ENCODE data around the gene TBC1D22A. TPM values are rescaled to one million over a fixed set of nuclear protein-coding genes. Genes with fewer than 3 reads are reported as not detected.

Gene TBC1D22A
- total RNA-seq, 1 donor, result 17.7 TPM

GRCh38 chr22:46783721-46784120 is 21.3 kb downstream of the TBC1D22A start:
- Histone ChIP-seq H3K4me3 (ENCODE audit: insufficient read depth, low read length) (no peak overlapping the region), H3K79me2 (ENCODE audit: insufficient read depth, low read length) (peaks cover 85% of the 10 kb centered on the region), H3K27ac (ENCODE audit: low read depth, low read length) (no peak overlapping the region), H3K9me3 (ENCODE audit: low read depth, low read length) (no peaks in the 10 kb centered on the region), H3K4me1 (ENCODE audit: insufficient read depth, low read length) (no peaks in the 10 kb centered on the region), H3K36me3 (ENCODE audit: insufficient read depth, low read length) (no peaks in the 10 kb centered on the region), H2AFZ (ENCODE audit: low read length) (no peak overlapping the region), H3K27me3 (ENCODE audit: insufficient read depth, low read length) (no peaks in the 10 kb centered on the region), H4K20me1 (ENCODE audit: insufficient read depth, low read length) (peaks cover 33% of the 10 kb centered on the region), H3K4me2 (ENCODE audit: insufficient read depth, low read length) (no peak overlapping the region)
- TF ChIP-seq CTCF (IDR thresholded peaks at IDR 0.05; ENCODE audit: extremely low read depth, low read depth, low read length), result no peak
- no peak for DNase-seq (ENCODE audit: insufficient read length, low spot score, missing footprints)

- no peak overlapping the region for H2AFZ ChIP-seq (ENCODE audit: low read length)
- peaks cover 16% of the 10 kb centered on the region for H3K4me1 ChIP-seq (ENCODE audit: insufficient read depth, low read length)
- TF ChIP-seq CTCF (IDR thresholded peaks at IDR 0.05; ENCODE audit: extremely low read depth, low read depth, low read length), result no peak
- no peak overlapping the region for H3K4me2 ChIP-seq (ENCODE audit: insufficient read depth, low read length)
- H3K27me3 ChIP-seq (ENCODE audit: insufficient read depth, low read length), result no peaks in the 10 kb centered on the region
- peak; percentile 45 for DNase-seq (ENCODE audit: insufficient read length, low spot score, missing footprints)
- peaks cover 70% of the 10 kb centered on the region for H3K79me2 ChIP-seq (ENCODE audit: insufficient read depth, low read length)
- H3K27ac ChIP-seq (ENCODE audit: low read depth, low read length), result no peak overlapping the region
- no peak overlapping the region for H3K4me3 ChIP-seq (ENCODE audit: insufficient read depth, low read length)
- no peaks in the 10 kb centered on the region for H3K9me3 ChIP-seq (ENCODE audit: low read depth, low read length)
- H4K20me1 ChIP-seq (ENCODE audit: insufficient read depth, low read length), result peaks cover 15% of the 10 kb centered on the region
- peaks cover under 1% of the 10 kb centered on the region for H3K36me3 ChIP-seq (ENCODE audit: insufficient read depth, low read length)
These were observed 26.2 kb downstream of the TBC1D22A start for GRCh38 chr22:46788441-46789172.

GRCh38 chr22:46789992-46790391 is 27.5 kb downstream of the TBC1D22A start:
- no peaks in the 10 kb centered on the region for H3K27me3 ChIP-seq (ENCODE audit: insufficient read depth, low read length)
- H3K4me1 ChIP-seq (ENCODE audit: insufficient read depth, low read length), result peaks cover 16% of the 10 kb centered on the region
- no peak overlapping the region for H3K4me2 ChIP-seq (ENCODE audit: insufficient read depth, low read length)
- no peak overlapping the region for H2AFZ ChIP-seq (ENCODE audit: low read length)
- H3K36me3 ChIP-seq (ENCODE audit: insufficient read depth, low read length), result peaks cover 7% of the 10 kb centered on the region
- peaks cover 9% of the 10 kb centered on the region for H4K20me1 ChIP-seq (ENCODE audit: insufficient read depth, low read length)
- H3K9me3 ChIP-seq (ENCODE audit: low read depth, low read length), result no peaks in the 10 kb centered on the region
- H3K27ac ChIP-seq (ENCODE audit: low read depth, low read length), result no peak overlapping the region
- no peak for TF ChIP-seq CTCF (IDR thresholded peaks at IDR 0.05; ENCODE audit: extremely low read depth, low read depth, low read length)
- H3K4me3 ChIP-seq (ENCODE audit: insufficient read depth, low read length), result no peak overlapping the region
- peaks cover 65% of the 10 kb centered on the region for H3K79me2 ChIP-seq (ENCODE audit: insufficient read depth, low read length)
- no peak for DNase-seq (ENCODE audit: insufficient read length, low spot score, missing footprints)

GRCh38 chr22:46791201-46791731 is 28.8 kb downstream of the TBC1D22A start:
- H3K4me2 ChIP-seq (ENCODE audit: insufficient read depth, low read length), result peak overlapping the region; percentile 85
- peaks cover 61% of the 10 kb centered on the region for H3K79me2 ChIP-seq (ENCODE audit: insufficient read depth, low read length)
- H3K4me1 ChIP-seq (ENCODE audit: insufficient read depth, low read length), result peaks cover 16% of the 10 kb centered on the region
- H3K4me3 ChIP-seq (ENCODE audit: insufficient read depth, low read length), result peak overlapping the region; percentile 67
- no peaks in the 10 kb centered on the region for H3K9me3 ChIP-seq (ENCODE audit: low read depth, low read length)
- peaks cover 7% of the 10 kb centered on the region for H3K36me3 ChIP-seq (ENCODE audit: insufficient read depth, low read length)
- H3K27me3 ChIP-seq (ENCODE audit: insufficient read depth, low read length), result no peaks in the 10 kb centered on the region
- peaks cover 8% of the 10 kb centered on the region for H4K20me1 ChIP-seq (ENCODE audit: insufficient read depth, low read length)
- peak overlapping the region; percentile 95 for H3K27ac ChIP-seq (ENCODE audit: low read depth, low read length)
- peak; percentile 98 for DNase-seq (ENCODE audit: insufficient read length, low spot score, missing footprints)
- H2AFZ ChIP-seq (ENCODE audit: low read length), result peak overlapping the region; percentile 93
- TF ChIP-seq CTCF (IDR thresholded peaks at IDR 0.05; ENCODE audit: extremely low read depth, low read depth, low read length), result no peak

All from osteoblast (primary cell).